NCI-H748 (cell line): ENCODE measurements around the gene SPAG17.
A peak's percentile ranks its signal among the peaks of the same experiment; 100 is the strongest.

ENCODE experiments used
- DNase-seq: peaks from one replicate; lab custom pipeline; 2025; ENCODE audit not compliant: unreplicated experiment; lab: John Stamatoyannopoulos, UW

The SPAG17 gene

GRCh38 chr1:118169016-118169415 is 16.0 kb downstream of the SPAG17 start:
- no peak for DNase-seq

GRCh38 chr1:118160806-118161205 is 24.2 kb downstream of the SPAG17 start:
- DNase-seq: no peak

GRCh38 chr1:118159569-118159968 is 25.5 kb downstream of the SPAG17 start:
- DNase-seq: no peak

- DNase-seq: no peak
Observed at GRCh38 chr1:118158924-118159323, 26.1 kb downstream of the SPAG17 start.

- no peak for DNase-seq
Observed at GRCh38 chr1:118157506-118157905, 27.5 kb downstream of the SPAG17 start.

- DNase-seq: peak; percentile 40
Observed at GRCh38 chr1:118155106-118155505, 29.9 kb downstream of the SPAG17 start.

GRCh38 chr1:118154220-118154619 is 30.8 kb downstream of the SPAG17 start:
- peak; percentile 71 for DNase-seq

GRCh38 chr1:118151312-118151937 is 33.6 kb downstream of the SPAG17 start:
- peak; percentile 70 for DNase-seq

- no peak for DNase-seq
Observed at GRCh38 chr1:118149799-118150198, 35.2 kb downstream of the SPAG17 start.

GRCh38 chr1:118148034-118148433 is 37.0 kb downstream of the SPAG17 start:
- DNase-seq: no peak

GRCh38 chr1:118147522-118147921 is 37.5 kb downstream of the SPAG17 start:
- DNase-seq: no peak

- DNase-seq: no peak
Observed at GRCh38 chr1:118145721-118146120, 39.3 kb downstream of the SPAG17 start.

- peak; percentile 31 for DNase-seq
Observed at GRCh38 chr1:118144684-118145083, 40.3 kb downstream of the SPAG17 start.

GRCh38 chr1:118143831-118144230 is 41.2 kb downstream of the SPAG17 start:
- no peak for DNase-seq

GRCh38 chr1:118143121-118143520 is 41.9 kb downstream of the SPAG17 start:
- DNase-seq: no peak

- no peak for DNase-seq
Observed at GRCh38 chr1:118142546-118142945, 42.5 kb downstream of the SPAG17 start.

GRCh38 chr1:118137900-118138299 is 47.1 kb downstream of the SPAG17 start:
- DNase-seq: no peak

- DNase-seq: no peak
Observed at GRCh38 chr1:118136187-118136941, 48.7 kb downstream of the SPAG17 start.

- DNase-seq: no peak
Observed at GRCh38 chr1:118132000-118132399, 53.0 kb downstream of the SPAG17 start.

- DNase-seq: no peak
Observed at GRCh38 chr1:118128761-118129160, 56.3 kb downstream of the SPAG17 start.

GRCh38 chr1:118124064-118124463 is 61.0 kb downstream of the SPAG17 start:
- DNase-seq: no peak

- DNase-seq: no peak
Observed at GRCh38 chr1:118123116-118123839, 61.8 kb downstream of the SPAG17 start.
